Measurements from ENCODE around the gene MID1.

Gene MID1

DNA sequence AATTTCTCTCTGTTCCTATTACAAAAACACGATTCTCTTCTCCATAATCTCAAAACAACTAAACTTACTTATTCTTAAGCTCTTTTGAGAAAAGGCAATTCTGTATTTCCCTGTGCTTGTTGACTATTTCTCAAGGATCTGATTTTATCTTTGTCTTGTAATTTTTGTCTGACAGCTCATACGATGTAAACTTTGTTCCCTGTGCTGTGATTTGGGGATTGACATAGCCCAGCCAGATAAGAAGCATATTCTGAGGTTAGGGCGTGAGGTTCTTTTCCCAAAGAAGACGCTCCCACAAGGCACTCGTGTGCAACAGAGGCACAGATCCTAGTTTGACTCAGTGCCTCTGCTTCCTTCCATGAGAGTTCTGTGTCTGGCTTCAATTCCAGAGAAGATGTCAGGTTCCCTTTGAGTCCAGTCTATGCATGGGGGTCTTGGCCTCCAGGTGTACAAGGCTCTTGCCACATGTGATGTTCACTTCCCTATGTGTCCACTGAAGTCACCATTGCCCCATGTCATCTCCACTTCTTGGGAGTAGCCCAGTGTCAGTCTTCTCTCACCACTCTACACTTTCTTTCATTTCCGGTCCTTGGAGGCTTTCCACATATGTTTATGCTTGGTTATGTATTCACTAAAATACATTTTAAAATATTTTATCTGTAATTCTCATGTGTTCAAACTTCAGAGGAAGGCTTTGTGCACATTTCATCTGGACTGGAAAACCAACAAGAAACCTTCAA lies 94.8 kb downstream of the MID1 start:
- no peak for DNase-seq

DNA sequence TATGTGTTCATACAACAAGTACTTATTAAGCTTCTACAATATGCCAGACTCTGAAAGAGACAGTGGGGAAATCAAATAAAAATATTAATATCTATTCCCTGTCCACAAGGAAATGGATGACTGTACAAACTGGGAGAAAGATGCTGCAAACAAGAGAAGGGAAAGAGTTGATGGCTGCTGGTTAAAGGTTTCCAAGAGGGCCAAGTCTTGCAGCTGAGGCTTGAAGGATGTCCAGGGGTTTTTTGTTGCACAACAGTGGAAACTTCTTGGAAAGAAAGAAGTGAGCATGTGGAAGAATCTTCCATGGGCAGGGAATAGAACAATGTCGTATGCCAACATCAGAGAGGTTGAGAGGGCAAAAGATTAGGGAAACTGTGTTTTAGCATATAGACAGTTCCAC lies 95.8 kb downstream of the MID1 start:
- no peak for DNase-seq

DNA sequence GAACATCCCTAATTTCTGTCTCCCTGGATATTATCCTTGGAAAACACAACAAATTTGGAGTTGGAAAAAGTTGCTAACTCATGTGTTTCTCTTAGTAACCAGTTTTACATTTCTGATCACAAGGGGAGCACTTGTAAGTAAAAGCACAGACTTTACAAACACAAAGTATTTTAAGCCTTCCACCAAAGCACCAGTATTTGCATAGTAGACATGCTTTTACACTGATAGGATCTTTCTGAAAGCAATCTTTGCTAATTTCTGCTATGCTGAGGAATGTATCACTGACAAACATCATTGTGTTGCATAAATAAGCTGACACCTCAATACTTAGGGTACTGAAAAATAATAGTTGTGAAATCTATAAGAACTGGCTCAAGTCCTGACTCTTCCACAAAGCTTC lies 100.6 kb downstream of the MID1 start:
- DNase-seq: no peak

DNA sequence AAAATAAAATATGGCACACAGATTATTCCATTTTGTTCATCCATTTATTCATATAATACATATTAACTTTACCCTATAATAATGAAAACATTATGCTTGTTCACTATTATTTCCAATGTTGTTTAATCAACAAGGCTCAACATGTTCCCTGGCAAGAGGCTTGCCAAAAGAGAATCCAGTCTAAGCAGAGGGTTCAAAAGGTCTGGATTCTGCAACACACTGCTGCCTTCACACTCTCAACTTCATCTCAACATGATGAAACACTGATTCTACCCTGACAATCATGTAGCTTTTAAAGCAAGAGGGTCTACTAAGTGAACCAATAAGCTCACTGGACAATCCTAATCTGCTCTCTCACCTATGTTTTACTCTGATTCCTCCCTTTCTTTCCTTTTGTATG lies 101.1 kb downstream of the MID1 start:
- no peak for DNase-seq

DNA sequence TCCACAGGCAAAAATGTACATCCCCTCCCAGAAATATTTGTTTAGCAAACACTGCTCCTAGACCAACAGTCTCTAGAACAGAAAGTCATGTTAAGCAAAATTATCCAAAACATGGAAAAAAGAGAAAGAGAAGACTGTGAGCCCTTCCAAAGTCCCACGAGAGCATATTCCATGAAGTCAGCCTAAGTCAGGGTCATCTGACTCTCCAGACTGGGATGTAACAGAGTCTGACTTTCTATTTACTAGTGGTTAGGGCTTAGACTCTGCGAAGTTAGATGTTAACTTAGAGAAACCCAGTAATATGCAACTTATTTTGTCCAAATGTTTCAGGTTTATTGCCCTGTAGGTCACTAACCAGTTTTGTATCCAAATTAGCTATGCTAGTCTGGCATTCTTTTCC lies 102.3 kb downstream of the MID1 start:
- no peak for DNase-seq

GRCh38 chrX:10516781-10517322 lies 103.5 kb downstream of the MID1 start:
- no peak for DNase-seq

GRCh38 chrX:10514891-10515290 lies 105.5 kb downstream of the MID1 start:
- DNase-seq: no peak

GRCh38 chrX:10513974-10514373 lies 106.4 kb downstream of the MID1 start:
- DNase-seq: no peak

GRCh38 chrX:10512741-10513140 lies 107.6 kb downstream of the MID1 start:
- no peak for DNase-seq

DNA sequence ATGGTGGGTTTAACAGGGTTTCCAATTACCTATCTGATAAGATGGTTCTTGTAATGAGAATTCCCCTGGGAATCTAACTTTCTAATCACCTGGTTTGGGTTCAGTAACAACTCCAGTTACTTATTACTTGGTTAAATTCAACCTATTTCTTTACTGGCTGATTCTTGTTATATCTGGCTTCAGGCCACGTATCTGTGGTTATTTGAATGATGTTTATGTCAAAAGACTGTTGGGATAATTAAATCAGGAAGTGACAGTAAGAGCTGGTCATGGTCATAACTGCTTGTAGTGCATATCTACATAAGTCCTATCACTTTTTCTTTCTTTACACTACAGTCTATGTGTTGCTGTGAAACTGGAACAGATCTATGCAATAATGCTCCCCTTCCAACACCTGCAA lies 108.1 kb downstream of the MID1 start:
- no peak for DNase-seq

DNA sequence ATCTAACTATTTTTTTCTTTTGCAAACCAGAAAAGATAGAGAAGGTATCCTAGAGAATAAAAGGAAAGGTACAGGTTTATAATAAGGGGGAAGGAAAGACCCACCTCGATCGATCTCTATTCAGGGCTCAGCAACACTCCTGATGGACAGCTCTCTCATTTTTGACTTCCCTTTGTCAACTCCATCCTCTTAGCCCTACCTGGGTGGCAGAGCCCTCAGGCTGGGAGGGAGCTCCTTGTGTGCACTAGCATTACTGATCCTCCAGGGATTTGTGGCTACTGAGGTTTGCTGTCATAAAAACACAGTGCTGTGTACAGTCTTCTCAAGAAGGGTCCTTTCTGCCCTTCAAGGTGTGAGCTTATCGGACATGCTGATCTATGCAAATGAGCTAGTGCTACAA lies 111.0 kb downstream of the MID1 start:
- DNase-seq: no peak

DNA sequence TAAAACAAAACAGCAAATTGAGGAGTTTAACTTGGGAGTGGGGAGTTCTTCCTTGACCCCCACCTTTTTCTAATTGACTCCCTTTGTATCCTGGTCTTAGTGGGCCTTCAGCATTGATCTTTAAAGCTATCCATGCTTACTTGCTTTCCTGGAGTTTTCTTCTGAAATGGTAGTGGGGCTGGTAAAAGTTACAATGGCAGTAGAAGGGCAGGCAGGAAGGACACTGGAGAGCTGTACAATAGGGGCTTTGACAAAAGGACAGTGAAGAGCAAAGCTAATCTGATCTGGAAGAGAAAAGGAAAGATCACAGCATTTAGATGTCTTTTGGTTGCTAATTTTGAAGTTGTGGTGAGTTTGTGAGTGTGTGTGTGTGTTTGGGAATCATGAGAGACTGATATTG lies 111.5 kb downstream of the MID1 start:
- DNase-seq: no peak

DNA sequence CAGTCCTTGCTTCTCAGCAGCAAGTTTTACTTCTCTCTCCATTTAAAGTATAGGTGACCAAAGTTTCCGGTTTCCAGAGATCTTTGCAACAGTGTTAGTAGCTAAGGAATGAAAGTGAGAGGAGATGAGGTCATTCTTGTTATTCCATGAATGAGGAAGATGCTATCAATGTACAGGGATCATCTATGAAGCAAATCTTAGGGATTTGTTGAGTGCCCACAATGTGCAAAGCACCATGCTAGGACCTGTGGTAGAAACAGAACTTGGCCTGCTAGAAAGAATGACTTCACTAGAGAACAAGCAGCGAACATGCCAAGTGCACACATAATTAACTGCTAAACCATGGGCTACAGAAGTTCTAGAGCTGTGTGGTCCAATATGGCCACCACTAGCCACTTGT lies 112.5 kb downstream of the MID1 start:
- no peak for DNase-seq

DNA sequence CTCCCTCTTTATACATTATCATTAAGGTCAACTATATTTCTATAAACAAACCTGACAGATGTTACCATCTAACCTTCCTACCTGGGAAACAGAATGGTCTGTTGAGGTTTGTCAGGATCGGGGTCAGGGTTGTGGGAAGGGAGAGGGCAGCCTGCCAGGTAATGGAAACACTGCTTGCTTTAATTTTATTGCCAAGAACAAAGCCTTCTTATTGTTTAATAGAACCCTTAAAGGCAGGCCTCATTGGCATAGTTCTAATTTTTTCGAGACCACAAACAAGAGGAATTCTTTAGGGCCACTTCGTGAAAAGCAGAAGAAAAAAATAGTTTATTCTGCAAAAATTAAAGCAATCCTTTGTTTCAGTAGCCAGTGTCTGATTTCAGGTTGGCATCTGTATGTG lies 113.2 kb downstream of the MID1 start:
- no peak for DNase-seq

- DNase-seq: no peak
These were observed 113.6 kb downstream of the MID1 start for GRCh38 chrX:10506781-10507180.

- DNase-seq: no peak
These were observed 114.7 kb downstream of the MID1 start for GRCh38 chrX:10505726-10506125.

GRCh38 chrX:10502961-10503360 lies 117.4 kb downstream of the MID1 start:
- no peak for DNase-seq

DNA sequence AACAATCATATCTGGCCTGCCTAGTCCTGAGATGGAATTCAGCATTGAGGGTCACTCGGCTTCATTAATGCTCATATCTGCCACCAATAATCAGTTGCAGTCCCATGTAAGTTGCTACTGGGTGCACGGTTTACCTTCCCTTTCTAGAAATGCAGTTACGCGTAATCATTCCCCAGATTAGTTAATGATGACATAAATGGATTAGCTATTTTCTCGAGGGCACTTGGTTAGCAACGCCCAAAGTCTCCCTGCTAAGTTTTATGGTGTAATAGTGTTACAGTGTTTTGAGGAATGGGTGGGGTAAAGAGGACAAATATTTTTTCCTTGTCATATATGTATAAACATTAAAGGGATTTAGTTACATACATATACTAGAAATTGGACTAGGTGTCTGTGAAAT lies 118.8 kb downstream of the MID1 start:
- DNase-seq: no peak

DNA sequence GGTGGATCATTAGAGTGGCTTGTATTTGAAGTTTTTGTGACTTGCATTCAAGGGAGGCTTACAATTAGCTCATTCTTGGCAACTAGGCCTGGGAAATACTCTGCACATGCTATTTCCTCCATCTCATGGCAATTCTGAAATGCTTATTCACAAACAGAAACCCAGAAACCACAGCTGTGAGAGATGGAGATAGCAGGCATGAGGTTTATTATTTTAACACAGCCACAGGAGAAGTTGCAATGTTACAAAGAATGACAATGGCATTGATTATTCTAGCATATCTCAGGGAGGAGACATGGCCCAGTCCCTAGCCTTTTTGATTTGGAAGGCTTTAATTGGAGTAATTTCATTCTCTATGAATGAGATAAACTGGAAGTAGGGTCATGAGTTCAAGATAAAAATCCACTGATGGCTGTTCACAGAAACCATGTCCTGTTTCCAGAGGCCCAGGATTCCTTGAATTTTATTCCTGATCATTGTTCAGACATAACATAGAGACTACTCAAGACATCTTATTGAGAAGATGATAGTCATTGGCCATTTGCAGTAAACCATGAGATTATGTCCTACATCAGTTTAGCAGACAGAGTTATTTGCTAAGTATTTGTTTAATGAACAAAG lies 123.9 kb downstream of the MID1 start:
- no peak for DNase-seq

- DNase-seq: no peak
These were observed 124.7 kb downstream of the MID1 start for GRCh38 chrX:10495677-10496076.

DNA sequence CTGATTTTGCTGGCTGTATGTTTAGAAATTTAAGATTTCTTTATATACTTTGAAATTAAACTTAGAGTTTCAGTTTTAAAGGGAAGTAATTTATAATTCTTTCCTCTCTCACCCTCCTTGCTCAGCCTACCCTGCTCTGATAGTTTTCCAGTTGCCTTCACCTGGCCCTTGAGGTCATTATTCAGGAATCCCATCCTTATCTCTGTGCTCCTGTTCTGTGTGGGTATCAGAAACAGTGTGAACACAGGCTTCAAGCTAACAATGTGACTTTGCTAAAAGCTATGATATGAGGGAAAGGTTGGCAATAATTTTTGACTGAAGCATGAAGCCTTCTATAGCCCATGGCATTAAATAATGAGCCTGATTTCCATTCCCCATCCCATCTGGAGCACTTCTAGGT lies 128.1 kb downstream of the MID1 start:
- DNase-seq: no peak

DNA sequence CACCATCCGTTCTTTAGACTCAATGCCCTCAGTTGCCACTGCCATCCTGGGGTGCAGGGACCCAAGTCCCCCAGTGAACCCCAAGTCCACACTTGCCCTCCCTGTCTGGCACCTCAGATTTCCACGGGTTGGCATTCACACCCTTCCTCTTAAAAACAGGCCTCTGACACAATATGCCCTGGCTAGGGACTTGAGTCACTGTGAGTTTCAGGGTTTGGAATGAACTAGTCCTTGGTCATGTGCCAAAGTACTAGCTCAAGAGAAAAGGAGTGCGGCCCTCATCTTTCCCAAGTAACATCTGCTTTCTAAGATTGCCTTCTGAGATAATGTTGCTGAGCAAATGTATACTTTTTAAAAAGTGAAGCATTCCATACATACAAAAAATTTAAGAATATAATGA lies 134.0 kb downstream of the MID1 start:
- DNase-seq: no peak

GRCh38 chrX:10485326-10485725 lies 135.1 kb downstream of the MID1 start:
- DNase-seq: no peak

DNA sequence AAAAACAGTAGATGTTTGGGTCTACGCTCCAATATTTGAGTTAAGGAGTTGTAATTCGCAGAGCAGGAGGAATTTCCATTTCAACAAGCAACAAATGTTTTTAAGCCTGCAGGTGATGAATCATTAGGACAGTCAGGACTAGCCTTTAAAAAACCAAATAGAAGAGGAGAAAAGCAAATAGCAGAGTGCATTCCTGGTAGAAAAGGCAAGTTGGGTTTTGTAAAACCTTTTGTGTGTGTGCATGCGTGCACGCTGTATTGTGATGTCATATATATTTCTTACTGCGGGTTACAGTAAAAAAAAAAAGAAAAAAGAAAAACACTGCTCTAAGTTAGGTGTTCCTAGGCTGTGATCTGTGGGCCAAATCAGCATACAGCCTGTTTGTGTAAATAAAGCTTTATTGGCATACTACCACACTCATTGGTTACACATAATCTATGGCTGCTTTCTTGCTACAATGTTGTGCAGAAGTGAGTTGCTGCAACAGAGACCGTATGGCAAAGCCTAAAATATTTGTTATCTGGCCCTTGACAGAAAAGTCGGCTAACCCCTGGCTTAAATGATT lies 135.6 kb downstream of the MID1 start:
- no peak for DNase-seq

Data from NCI-H187 (cell line).